Endothelial cell of hepatic sinusoid (primary cell): ENCODE data around the gene GORASP2.
"Not testable (repeated sequence)": the region's sequence is repeated elsewhere in the genome, so short reads cannot be mapped to it uniquely, and the experiment has no call there.

ENCODE experiments used
- in situ Hi-C: cut with HindIII; loops from 2 replicates; pipeline ENCODE4 v1.10.0; 2017; ENCODE audit warnings: low sequenced_read_pairs

The GORASP2 gene

DNA sequence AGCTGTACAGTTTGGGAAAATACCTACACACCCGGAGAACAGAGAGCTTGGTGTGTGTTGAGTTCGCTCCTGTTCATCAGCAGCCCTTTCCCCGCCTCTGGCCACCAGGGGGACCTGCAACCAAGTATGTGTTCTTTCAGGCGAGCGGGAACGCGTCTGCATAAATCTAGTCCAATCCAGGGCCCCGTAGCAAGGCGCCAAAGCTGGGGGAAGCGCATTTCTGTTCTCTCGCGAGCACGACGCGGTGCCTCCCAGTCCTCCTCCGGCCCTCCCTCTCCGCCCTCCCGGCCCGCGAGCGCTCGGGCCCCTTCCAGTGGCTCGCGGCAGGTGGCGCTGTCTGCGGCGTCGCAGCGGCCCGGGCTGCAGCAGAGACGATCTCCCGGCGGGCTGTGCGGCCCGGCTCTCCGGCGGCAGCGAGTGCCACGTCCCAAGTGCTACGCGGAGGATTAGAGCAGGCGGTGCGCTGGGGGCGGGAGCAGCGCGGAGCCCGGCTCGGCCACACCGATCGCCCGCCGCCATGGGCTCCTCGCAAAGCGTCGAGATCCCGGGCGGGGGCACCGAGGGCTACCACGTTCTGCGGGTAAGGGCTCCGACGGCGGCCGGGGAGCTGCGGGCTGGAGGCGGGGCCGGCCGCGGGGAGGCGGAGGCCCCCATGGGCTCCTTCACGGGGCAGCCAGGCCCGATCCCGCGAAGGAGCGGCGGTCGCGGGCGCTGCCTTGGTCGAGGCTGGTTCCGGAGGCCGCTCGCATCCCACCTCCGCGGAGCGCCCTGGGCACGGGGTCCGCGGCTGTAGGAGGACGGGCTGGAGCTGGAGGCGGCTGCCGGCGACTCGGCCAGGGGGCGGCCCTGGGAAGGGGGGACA is at the start of gene GORASP2:
Gene GORASP2 (plus strand): TSS at position 430 of the 862 bp plus-strand sequence. CDS start 88 bp downstream, at position 518.
- in situ Hi-C loops: no loop called here

DNA sequence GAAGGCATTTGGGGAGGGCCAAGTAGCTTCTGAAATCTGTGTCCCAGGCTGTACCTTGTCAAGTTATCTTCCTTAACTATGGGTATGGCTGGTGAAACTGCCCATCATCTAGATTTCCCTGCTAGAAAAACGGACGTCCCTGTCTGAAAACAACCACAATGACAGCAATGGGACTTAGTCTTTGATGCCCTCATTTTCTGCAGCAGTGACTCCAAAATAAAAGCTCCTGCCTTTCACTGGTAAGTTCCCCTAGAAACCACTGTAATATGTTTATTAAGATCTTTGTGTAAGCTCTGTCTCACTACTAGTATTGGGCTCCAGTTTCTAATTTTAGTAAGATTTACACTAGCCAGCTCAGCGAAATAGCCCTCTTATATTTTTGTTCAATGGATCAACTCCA is 47.2 kb upstream of the GORASP2 start:
- in situ Hi-C loops: no loop called here

DNA sequence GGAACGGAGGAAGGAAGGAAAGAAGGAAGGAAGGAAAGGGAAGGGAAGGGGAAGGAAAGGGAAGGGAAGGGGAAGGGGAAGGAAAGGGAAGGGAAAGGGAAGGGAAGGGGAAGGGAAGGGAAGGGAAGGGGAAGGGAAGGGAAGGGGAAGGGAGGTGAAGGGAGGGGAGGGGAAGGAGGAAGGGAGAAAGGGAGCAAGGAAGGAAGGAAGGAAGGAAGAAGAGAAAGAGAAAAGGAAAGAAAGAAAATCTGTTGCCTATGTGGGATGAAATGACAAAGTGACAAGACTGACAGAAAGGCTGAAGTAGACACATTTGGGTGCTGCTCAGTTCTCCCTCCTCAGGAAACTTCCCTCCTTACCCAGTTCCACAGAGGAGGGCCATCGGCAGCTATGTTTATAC is 46.3 kb upstream of the GORASP2 start:
- in situ Hi-C loops: no loop called here

DNA sequence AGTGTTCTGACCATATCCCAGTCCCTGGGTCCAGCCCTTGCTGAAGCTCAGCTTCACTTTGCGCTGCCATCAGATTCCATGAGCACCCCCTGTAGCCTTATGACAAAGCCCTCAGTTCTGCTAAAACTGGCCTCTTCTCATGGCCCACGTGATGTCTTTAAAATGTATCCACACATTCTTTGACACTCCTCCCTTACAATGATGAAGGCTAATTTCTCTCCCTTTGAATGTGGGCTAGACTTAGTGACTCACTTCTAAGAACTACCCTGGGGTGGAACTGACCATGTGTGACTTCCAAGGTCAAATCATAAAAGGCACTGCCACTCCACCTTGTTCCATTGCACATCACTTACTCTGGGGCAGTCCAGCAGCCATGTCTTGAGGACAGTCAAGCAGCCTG is 45.4 kb upstream of the GORASP2 start:
- in situ Hi-C loops: no loop called here

DNA sequence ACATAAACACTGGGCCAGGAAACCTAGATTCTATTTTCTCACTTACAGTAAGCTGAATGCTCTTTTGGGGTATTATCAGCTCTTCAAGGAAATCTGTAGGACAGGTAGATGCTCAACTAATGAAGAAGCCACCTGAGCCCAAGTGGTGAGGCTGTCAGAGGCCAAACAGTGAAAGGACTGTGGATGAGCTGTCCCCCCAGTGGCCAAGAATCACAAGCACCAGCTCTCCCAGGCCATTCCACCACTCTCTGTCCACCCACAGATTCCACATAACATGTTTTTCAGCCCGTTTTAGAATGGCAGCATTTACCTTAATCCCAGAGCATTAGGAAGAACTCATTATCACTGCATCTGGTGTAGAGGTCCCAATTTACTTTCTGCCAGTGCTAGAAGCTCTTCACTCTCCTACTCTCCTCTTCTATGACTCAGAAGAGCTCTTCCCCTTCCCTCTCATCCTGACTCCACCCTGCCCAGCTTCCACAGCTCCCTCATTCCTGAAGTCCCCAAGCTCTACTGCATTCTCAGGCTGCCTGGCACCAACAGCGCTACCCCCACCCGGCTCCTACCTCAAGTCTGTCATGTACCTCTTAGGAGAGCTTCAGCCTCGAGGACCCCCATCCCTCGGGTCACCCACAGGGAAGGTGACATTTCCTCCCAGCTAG is 43.8 kb upstream of the GORASP2 start:
- in situ Hi-C loops: no loop called here

DNA sequence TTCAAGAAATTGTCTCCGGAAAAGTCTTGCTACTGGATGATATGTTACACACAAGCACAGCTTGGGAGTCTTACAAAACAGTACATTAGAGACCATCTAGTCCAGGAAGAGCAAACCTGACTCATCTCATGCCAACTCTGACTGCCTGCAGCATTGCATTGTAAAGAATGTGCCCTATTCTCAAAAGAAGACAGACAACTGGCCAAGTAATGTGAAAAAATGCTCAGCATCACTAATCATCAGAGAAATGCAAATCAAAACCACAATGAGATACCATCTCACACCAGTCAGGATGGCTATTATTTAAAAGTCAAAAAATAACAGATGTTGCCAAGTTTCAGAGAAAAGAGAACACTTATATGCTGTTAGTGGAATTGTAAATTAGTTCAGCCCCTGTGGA is 42.7 kb upstream of the GORASP2 start:
- in situ Hi-C loops: no loop called here

DNA sequence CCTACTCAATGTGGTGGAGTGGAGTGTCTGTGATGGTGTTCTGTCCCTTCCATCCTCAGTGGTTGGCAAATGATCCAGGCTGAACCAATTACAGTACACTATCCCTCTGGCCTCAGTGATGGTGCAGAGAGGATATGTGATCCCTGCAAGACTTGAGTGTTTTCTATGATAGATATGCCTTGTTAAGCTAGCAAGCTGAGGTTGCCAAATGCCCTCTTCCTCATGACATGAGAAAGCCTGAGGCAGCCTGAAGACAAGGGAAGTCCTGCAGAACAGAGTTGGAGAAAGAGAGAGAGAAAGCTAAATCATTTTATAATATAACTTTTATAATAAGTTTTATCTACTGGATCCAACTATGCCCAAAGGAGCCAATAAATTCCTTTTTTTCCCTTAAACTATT is 41.6 kb upstream of the GORASP2 start:
- in situ Hi-C loops: no loop called here

DNA sequence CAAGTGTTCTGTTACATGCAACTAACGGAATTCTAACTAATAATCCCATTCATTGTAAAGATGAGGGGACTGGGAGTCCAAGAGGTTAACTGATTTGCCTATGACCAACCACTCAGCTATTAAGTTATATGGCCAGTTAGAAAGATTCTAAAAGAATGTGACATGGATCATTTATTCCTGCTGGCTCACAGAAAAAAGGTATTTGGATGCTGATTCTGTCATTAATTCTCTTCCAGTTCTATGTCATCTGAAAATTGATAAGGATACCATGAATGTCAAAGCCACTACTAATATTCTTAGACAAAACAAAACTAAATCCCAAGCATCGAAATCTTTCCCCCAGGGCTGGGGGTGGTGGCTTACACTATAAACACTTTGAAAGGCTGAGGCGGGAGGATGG is 41.2 kb upstream of the GORASP2 start:
- in situ Hi-C loops: no loop called here

DNA sequence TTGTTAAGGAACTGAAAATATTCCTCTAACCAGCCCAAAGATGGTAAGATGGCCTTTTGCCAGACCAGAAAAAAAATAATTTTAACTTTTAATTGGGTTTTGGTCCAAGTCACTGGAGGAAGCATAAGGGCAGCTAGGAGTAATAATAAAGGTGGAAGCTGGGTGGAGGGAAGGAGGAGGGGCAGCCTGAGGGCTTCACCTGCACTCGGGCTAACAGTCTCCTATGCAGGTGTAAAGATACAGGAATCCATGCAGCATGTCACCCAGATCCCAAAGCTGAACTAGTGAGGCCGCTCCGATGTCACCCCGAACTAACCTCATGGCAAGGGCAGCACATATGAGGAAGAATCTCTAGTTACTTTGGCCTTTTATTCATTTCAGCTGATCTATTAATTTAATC is 37.2 kb upstream of the GORASP2 start:
- in situ Hi-C loops: no loop called here

DNA sequence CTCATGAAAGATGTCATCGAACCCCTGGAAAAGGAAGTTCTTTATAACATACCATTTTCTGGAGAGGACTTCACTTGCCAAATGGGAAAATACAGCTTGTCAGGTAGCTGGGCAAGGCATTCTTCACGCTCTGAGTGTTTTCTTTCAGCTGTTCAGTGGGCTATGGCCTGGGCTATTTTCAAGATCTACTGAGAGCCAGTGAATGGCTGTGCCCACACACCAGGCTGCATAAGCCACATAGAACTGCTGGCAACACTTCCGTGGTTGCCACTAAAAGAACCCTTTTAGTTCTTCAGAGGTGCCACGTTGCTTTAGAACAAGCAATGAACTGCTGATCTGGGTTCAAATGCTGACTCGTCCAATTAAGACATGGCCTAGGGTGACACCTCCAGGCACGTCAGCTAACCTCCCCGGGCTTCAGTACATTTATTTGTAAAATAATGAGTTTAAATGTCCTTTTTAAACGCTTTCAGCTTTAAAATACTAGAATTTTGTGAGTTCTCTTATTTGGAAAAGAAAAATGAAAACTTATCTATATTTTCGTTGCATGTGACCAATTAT is 36.6 kb upstream of the GORASP2 start:
- in situ Hi-C loops: no loop called here

DNA sequence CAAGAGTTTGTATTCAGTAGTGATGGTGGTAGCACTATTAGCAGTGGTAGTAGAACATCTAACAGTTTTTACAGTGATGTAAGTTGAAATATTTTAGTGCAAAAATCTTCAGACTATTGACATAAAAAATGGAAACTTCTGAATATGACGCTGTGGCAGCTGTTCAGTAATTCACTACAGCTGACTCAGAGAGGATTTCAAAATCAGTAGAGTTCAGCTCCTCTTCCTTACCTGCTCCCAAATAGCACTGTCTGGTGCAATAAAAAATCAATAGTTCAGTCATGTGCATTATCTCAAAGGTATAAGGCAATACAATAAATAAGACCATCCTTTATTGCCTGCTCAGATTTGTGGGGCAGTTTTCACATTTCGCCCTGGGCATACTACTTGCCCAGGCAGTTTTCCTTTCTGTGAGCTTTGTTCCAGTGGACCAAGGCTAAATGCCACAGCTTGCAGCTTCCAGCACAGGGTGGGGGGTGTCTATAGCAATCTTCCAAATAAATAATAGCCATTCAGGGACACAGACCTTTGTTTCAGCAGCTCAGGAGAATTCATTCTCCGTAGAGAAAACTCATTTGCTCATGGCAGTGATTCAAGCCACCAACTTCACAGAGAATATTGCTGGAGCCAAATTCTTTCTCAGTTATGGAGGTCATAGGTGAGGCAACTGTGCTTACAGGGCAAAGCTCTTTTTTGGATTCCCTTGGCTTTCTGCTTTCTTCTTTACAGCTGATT is 33.9 kb upstream of the GORASP2 start:
- in situ Hi-C loops: no loop called here

DNA sequence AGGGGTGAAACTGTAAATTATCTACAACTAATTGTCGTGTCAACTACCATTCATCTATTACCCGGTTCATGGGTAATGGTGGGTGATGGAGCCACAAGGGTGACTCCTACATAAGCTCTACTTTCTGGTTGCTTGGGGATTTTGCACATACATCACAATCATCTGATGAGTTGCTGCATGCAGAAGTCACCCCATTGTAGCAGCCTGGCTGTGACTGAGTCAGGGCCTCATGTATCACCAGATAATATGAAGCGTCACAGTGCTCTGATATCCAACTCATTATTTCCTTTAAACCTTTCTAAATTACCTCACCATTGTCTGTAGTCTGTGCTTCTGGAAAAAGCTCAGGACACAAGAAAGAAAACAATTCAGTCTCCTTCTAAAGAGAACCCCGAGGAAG is 32.4 kb upstream of the GORASP2 start:
- in situ Hi-C loops: no loop called here

DNA sequence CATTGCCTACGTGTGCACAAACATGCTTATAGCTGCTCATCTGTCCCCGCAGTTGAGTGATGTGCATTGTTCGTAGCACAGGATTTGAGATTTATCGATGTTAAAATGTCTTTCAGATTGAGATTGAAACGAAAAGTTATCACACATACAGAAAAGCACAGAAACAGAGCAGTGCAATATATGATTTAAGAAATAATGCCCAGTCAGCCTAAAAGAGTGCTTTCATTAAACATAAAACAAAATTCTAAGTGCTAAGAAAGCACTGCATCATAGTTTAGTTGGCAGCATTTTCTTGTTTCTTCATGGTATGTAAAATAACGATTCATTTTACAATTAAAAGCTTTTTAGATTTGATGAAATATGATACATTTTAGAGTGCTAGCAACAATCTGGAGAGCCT is 31.9 kb upstream of the GORASP2 start:
- in situ Hi-C loops: no loop called here

DNA sequence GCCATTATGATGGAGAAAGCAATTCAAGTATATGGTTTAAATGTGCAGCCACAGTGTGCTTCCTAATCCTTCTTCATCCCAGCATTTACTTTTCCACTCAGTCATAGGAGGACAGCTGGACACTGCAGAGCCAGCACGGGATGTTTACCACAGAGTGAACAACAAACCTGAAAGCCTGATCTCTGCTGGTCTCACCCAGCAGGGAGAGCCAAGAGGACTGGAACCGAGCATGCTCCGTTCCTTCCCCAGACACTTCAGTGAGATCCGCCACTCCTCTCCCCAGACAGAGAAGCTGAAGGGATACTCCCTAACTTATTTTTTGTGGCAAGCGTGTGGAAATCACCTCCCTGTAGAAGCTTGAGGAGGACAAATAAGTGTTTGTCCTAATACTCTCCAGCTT is 23.2 kb upstream of the GORASP2 start:
- in situ Hi-C loops: no loop called here

DNA sequence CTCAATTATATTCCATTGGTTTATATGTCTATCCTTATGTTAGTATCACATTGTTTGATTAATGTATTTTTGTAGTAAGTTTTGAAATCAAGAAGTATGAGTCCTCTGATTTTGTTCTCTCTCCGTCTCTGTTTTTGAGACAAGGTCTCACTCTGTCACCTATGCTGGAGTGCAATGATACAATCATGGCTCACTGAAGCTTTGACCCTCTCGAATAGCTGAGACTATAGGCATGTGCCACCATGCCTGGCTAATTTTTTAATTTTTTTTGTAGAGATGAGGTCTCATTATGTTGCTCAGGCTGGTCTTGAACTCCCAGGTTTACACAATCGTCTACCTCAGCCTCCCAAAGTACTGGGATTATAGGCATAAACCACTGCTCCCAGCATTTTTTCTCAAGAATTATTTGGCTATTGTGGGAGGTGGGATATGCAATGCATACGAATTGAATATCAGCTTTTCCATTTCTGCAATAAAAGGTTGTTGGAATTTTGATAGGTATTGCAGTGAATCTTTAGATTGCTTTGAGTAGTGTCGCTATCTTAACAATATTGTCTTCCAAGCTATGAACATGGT is 17.7 kb upstream of the GORASP2 start:
- in situ Hi-C loops: no loop called here

DNA sequence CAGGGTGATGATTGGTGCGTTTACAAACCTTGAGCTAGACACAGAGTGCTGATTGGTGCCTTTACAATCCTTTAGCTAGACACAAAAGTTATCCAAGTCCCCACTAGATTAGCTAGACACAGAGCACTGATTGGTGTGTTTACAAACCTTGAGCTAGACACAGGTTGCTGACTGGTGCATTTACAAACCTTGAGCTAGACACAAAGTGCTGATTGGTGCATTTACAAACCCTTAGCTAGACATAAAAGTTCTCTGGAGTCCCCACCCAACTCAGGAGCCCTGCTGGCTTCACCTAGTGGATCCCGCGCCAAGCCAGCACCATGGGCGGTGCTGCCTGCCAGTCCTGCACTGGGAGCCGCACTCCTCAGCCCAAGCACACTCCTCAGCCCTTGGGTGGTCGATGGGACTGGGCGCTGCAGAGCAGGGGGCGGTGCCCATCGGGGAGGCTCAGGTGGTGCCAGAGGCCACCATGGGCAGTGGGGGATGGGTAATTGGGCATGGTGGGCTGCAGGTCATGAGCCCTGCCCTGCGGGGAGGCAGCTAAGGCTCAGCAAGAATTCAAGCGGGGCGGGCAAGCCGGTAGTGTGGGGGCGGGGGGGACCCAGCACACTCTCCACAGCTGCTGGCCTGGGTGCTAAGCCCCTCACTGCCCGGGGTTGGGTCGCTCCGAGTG is 13.9 kb upstream of the GORASP2 start:
- in situ Hi-C loops: not testable (repeated sequence)

DNA sequence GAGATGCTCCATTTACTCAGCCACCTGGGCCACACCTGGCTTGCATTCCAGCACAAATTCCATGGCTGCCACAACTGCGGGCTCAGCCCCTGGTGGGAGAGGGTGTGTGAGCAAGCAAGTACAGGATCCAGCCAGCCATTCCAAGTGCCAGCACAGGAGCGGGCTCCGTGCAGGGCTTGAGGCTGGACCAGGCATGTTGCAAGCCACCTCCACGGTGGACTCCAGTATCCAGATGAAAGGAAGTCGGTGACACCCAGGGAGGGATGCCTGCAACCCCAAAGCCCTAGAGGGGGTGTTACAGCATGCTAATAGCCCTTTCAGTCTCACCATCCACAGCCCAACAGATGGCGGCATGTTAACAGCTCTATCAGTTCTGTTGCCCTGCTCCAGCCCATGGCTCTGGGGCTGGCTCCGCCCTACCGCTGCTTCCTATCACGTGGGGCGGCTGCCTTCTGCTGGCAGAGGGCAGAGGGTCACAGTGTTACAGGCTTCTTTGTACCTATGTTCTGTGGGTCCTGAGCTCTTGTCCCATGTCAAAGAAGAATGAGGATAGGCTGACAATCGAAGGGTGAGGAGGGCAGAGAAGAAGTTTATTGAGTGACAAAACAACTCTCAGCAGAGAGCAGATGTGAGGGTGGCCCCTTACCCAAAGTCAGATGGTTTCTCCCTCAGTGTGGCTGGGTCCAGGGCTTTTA is 11.7 kb upstream of the GORASP2 start:
- in situ Hi-C loops: no loop called here

DNA sequence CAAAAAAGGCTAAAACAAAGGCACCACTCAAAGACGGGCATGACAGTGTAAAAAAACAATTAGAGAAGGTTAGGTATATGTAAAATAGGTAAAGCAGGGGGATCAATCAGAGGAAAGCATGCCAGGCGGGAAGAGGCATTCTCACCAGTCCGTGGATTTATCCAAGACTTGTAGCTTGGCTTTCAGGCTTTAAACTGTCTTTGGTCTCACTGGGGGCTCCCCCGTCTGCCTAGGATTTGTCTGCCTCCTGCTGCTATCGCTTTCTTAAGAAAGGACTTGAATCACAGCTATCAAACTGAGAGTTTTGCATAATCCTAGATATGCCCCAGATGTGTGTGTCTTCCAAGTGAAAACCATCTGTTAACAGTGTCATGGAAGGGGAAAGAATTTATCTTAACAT is 11.1 kb upstream of the GORASP2 start:
- in situ Hi-C loops: no loop called here

DNA sequence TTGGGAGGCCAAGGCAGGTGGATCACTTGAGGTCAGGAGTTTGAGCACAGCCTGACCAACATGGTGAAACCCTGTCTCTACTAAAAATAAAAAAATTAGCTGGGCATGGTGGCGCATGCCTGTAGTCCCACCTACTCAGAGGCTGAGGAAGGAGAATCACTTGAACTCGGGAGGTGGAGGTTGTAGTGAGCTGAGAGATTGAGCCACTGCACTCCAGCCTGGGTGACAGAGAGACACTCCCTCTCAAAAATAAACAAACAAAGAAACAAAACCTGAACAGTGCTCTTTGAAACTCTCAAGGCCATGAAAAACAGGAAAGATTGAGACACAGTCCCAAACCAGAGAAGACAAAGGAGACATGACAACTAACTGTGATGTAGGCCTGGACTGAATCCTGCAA is 7.2 kb upstream of the GORASP2 start:
- in situ Hi-C loops: not testable (repeated sequence)
